BLaER1 treated with 17β-estradiol and CSF1 and Interleukin-3, amounts not matched to agents 10 nM and 100 nM (cell line): ENCODE results near the gene RPS6KA4.
A peak's percentile ranks its signal among the peaks of the same experiment; 100 is the strongest.

Source experiments
- H3K27ac ChIP-seq, 11 experiments: shearing (Covaris generic); formaldehyde crosslinking; 2 replicates each; pipeline ENCODE4 v1.8.1; 2022
- H3K27me3 ChIP-seq, 11 experiments: shearing (Covaris generic); formaldehyde crosslinking; 2 replicates each; pipeline ENCODE4 v1.8.1; 2022
- H3K36me3 ChIP-seq, 11 experiments: shearing (Covaris generic); formaldehyde crosslinking; 2 replicates each; pipeline ENCODE4 v1.8.1; 2022
- H3K4me1 ChIP-seq, 10 experiments: shearing (Covaris generic); formaldehyde crosslinking; 2 replicates each; pipeline ENCODE4 v1.8.1; 2022
- H3K4me2 ChIP-seq, 11 experiments: shearing (Covaris generic); formaldehyde crosslinking; 2 replicates each; pipeline ENCODE4 v1.8.1; 2022
- H3K4me3 ChIP-seq, 10 experiments: shearing (Covaris generic); formaldehyde crosslinking; 2 replicates each; pipeline ENCODE4 v1.8.1; 2022
- H3K9ac ChIP-seq, 11 experiments: shearing (Covaris generic); formaldehyde crosslinking; 2 replicates each; pipeline ENCODE4 v1.8.1; 2022
- H3K9me3 ChIP-seq, 11 experiments: shearing (Covaris generic); formaldehyde crosslinking; replicated peaks in 1 of 11; 2 replicates each; pipeline ENCODE4 v1.8.1; 2022
- H4K20me1 ChIP-seq, 11 experiments: shearing (Covaris generic); formaldehyde crosslinking; 2 replicates each; pipeline ENCODE4 v1.8.1; 2022
- Cebpa-rat ChIP-seq, 11 experiments: shearing (Covaris generic); IDR thresholded peaks; 2 replicates each; pipeline ENCODE4 v1.8.1; 2022

RPS6KA4 gene

GRCh38 chr11:64333556-64333955 is 25.4 kb upstream of the RPS6KA4 start:
- Histone ChIP-seq H3K9ac (no peak overlapping the region), H3K4me1 (peaks cover 37 to 78% (median 71%) of the 10 kb centered on the region in 10 experiments), H3K27ac (peak overlapping the region in 7 of 11 experiments; percentile 28 to 93 (median 79); a peak in 8 of 22 replicates), H3K4me3 (no peak overlapping the region), H3K27me3 (no peaks in the 10 kb centered on the region), H3K9me3 (no peaks in the 10 kb centered on the region), H3K4me2 (peak overlapping the region in 2 of 11 experiments; percentile 87 to 92; a peak in 4 of 22 replicates), H3K36me3 (no peaks in the 10 kb centered on the region), H4K20me1 (no peaks in the 10 kb centered on the region)
- no peak for TF ChIP-seq Cebpa-rat (IDR thresholded peaks at IDR 0.05)

GRCh38 chr11:64334764-64335735 is 23.9 kb upstream of the RPS6KA4 start:
- Histone ChIP-seq H3K4me1 (peaks cover 49 to 93% (median 86%) of the 10 kb centered on the region in 10 experiments), H3K9me3 (no peaks in the 10 kb centered on the region), H3K9ac (peak overlapping the region in 9 of 11 experiments; percentile 31 to 68 (median 62); a peak in 17 of 22 replicates), H3K36me3 (no peaks in the 10 kb centered on the region), H3K4me2 (peak overlapping the region; percentile 39 to 87 (median 73)), H4K20me1 (no peaks in the 10 kb centered on the region), H3K27me3 (no peaks in the 10 kb centered on the region), H3K27ac (peak overlapping the region in 9 of 11 experiments; percentile 47 to 93 (median 78); a peak in 18 of 22 replicates), H3K4me3 (peak overlapping the region in 1 of 10 experiments; percentile 39; a peak in 4 of 20 replicates)
- TF ChIP-seq Cebpa-rat (IDR thresholded peaks at IDR 0.05) = peak in 9 of 11 experiments; percentile 92 to 99 (median 96); a peak in 18 of 22 replicates

- no peaks in the 10 kb centered on the region for H4K20me1 ChIP-seq
- H3K27ac ChIP-seq = peak overlapping the region in 8 of 11 experiments; percentile 36 to 93 (median 86); a peak in 16 of 22 replicates
- H3K27me3 ChIP-seq = no peaks in the 10 kb centered on the region
- peak in 4 of 11 experiments; percentile 4 to 77 (median 44); a peak in 4 of 22 replicates for TF ChIP-seq Cebpa-rat (IDR thresholded peaks at IDR 0.05)
- H3K4me3 ChIP-seq = no peak overlapping the region
- peak overlapping the region in 6 of 11 experiments; percentile 13 to 95 (median 41); a peak in 10 of 22 replicates for H3K4me2 ChIP-seq
- H3K4me1 ChIP-seq = peaks cover 58 to 97% (median 92%) of the 10 kb centered on the region in 10 experiments
- H3K36me3 ChIP-seq = no peaks in the 10 kb centered on the region
- no peaks in the 10 kb centered on the region for H3K9me3 ChIP-seq
- H3K9ac ChIP-seq = peak overlapping the region in 2 of 11 experiments; percentile 12 to 31; a peak in 2 of 22 replicates
These were observed 21.3 kb upstream of the RPS6KA4 start for GRCh38 chr11:64337538-64338249.

- Histone ChIP-seq H4K20me1 (no peaks in the 10 kb centered on the region; a peak in 1 of 22 replicates), H3K9ac (peak overlapping the region in 5 of 11 experiments; percentile 72 to 83 (median 78); a peak in 9 of 22 replicates), H3K27ac (peak overlapping the region in 9 of 11 experiments; percentile 4 to 93 (median 83); a peak in 15 of 22 replicates), H3K4me2 (peak overlapping the region in 10 of 11 experiments; percentile 74 to 95 (median 90); a peak in 20 of 22 replicates), H3K9me3 (no peaks in the 10 kb centered on the region), H3K4me1 (peaks cover 54 to 95% (median 93%) of the 10 kb centered on the region in 10 experiments), H3K36me3 (no peaks in the 10 kb centered on the region), H3K27me3 (no peaks in the 10 kb centered on the region), H3K4me3 (no peak overlapping the region)
- TF ChIP-seq Cebpa-rat (IDR thresholded peaks at IDR 0.05) = no peak
These were observed 20.2 kb upstream of the RPS6KA4 start for GRCh38 chr11:64338716-64339115.

GRCh38 chr11:64339286-64339685 is 19.7 kb upstream of the RPS6KA4 start:
- no peaks in the 10 kb centered on the region for H3K27me3 ChIP-seq
- H3K4me3 ChIP-seq = 0 out of 20 replicates have a peak overlapping the region, but pooled peaks of 2 of the 10 experiments have one; percentile 50 to 51
- peak overlapping the region; percentile 74 to 95 (median 90) for H3K4me2 ChIP-seq
- H3K27ac ChIP-seq = peak overlapping the region in 9 of 11 experiments; percentile 66 to 93 (median 83); a peak in 18 of 22 replicates
- no peaks in the 10 kb centered on the region for H3K9me3 ChIP-seq
- peaks cover 54 to 94% (median 90%) of the 10 kb centered on the region in 10 experiments for H3K4me1 ChIP-seq
- H3K36me3 ChIP-seq = no peaks in the 10 kb centered on the region; a peak in 1 of 22 replicates
- peak in 2 of 11 experiments; percentile 8 to 49; a peak in 2 of 22 replicates for TF ChIP-seq Cebpa-rat (IDR thresholded peaks at IDR 0.05)
- H4K20me1 ChIP-seq = no peaks in the 10 kb centered on the region; a peak in 1 of 22 replicates
- H3K9ac ChIP-seq = peak overlapping the region in 9 of 11 experiments; percentile 63 to 83 (median 74); a peak in 17 of 22 replicates

GRCh38 chr11:64339754-64340408 is 19.1 kb upstream of the RPS6KA4 start, which contains the start of gene CCDC88B:
CCDC88B (plus strand) TSS chr11:64340204; CDS start chr11:64340267, 63 bp downstream.
- Histone ChIP-seq H3K4me1 (peaks cover 51 to 93% (median 85%) of the 10 kb centered on the region in 10 experiments), H3K27ac (peak within 1 kb of the TSS; percentile 33 to 93 (median 82); a peak in 21 of 22 replicates), H3K36me3 (no peaks in the 10 kb centered on the region; a peak in 2 of 22 replicates), H3K4me3 (peak within 1 kb of the TSS; percentile 33 to 65 (median 50)), H4K20me1 (no peaks in the 10 kb centered on the region; a peak in 1 of 22 replicates), H3K9ac (peak within 1 kb of the TSS; percentile 63 to 83 (median 73); a peak in 21 of 22 replicates), H3K9me3 (no peaks in the 10 kb centered on the region), H3K4me2 (peak within 1 kb of the TSS; percentile 74 to 95 (median 90)), H3K27me3 (no peaks in the 10 kb centered on the region)
- TF ChIP-seq Cebpa-rat (IDR thresholded peaks at IDR 0.05) = no peak

GRCh38 chr11:64340671-64341335 is 18.2 kb upstream of the RPS6KA4 start:
- no peak for TF ChIP-seq Cebpa-rat (IDR thresholded peaks at IDR 0.05)
- Histone ChIP-seq H3K4me1 (peaks cover 43 to 95% (median 82%) of the 10 kb centered on the region in 10 experiments), H3K4me2 (peak overlapping the region; percentile 74 to 95 (median 90)), H3K27me3 (no peaks in the 10 kb centered on the region), H3K36me3 (no peaks in the 10 kb centered on the region; a peak in 2 of 22 replicates), H3K27ac (peak overlapping the region; percentile 33 to 93 (median 82); a peak in 21 of 22 replicates), H3K9ac (peak overlapping the region; percentile 63 to 83 (median 73); a peak in 21 of 22 replicates), H3K4me3 (peak overlapping the region; percentile 33 to 65 (median 50)), H3K9me3 (no peaks in the 10 kb centered on the region), H4K20me1 (no peaks in the 10 kb centered on the region; a peak in 1 of 22 replicates)
